ENCODE results near the gene STK39. TPM values are rescaled to one million over a fixed set of nuclear protein-coding genes. Genes with fewer than 3 reads are reported as not detected.

The STK39 gene
- total RNA-seq, 1 experiment from 2014 or later: 2.9 TPM

DNA sequence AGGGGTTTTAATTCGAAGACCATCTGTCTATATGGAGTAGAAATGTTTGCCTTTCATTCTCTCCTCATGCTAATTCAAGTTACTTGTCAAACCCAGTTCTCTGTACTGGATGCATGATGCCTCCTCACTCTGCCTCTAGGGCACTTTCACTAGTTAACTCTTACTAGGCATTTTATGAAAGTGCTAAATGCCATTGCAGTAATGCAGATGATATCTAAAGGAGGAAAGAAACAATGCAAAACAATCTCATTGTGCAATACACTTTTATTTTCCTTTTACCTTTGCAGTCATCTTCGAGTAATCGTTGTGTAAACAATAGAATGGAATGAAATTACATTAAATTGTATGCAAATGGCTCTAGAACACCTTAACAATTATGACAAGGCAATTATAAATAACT lies 293.6 kb downstream of the STK39 start:
- no peaks in the 10 kb centered on the region for H3K27me3 ChIP-seq (replicated peaks; ENCODE audit: control insufficient read depth, insufficient read depth, low read length)
- Mint-ChIP-seq H3K36me3 (ENCODE audit: insufficient read depth, unreplicated experiment) (no peaks in the 10 kb centered on the region), H3K27me3 (ENCODE audit: insufficient read depth, unreplicated experiment) (no peaks in the 10 kb centered on the region), H3K27ac (ENCODE audit: unreplicated experiment) (no peak overlapping the region), H3K4me1 (ENCODE audit: low read depth, unreplicated experiment) (no peaks in the 10 kb centered on the region), H3K4me3 (ENCODE audit: unreplicated experiment) (no peak overlapping the region), H3K9me3 (ENCODE audit: unreplicated experiment) (no peaks in the 10 kb centered on the region)
- CTCF ChIA-PET: no interaction called here
- BruUV-seq (replicated peaks): no TSS peak
- no peak for DNase-seq
- H3K4me1 ChIP-seq: 0 out of 2 replicates have a peak, but pooled peaks cover 3% of the 10 kb centered on the region
- TF ChIP-seq, protein P1, sequence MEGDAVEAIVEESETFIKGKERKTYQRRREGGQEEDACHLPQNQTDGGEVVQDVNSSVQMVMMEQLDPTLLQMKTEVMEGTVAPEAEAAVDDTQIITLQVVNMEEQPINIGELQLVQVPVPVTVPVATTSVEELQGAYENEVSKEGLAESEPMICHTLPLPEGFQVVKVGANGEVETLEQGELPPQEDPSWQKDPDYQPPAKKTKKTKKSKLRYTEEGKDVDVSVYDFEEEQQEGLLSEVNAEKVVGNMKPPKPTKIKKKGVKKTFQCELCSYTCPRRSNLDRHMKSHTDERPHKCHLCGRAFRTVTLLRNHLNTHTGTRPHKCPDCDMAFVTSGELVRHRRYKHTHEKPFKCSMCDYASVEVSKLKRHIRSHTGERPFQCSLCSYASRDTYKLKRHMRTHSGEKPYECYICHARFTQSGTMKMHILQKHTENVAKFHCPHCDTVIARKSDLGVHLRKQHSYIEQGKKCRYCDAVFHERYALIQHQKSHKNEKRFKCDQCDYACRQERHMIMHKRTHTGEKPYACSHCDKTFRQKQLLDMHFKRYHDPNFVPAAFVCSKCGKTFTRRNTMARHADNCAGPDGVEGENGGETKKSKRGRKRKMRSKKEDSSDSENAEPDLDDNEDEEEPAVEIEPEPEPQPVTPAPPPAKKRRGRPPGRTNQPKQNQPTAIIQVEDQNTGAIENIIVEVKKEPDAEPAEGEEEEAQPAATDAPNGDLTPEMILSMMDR (IDR thresholded peaks at IDR 0.05; ENCODE audit: insufficient read depth in 1 of 2, low read depth in 1 of 2, low read length in 1 of 2, severe bottlenecking in 1 of 2, unreplicated experiment in 1 of 2): no peak
- POLR2A ChIA-PET: no interaction called here
- no peaks in the 10 kb centered on the region for H3K36me3 ChIP-seq (ENCODE audit: control insufficient read depth, insufficient read depth, low read length)
- intact Hi-C loops (cut with micrococcal nuclease; ENCODE audit: unreplicated experiment): no loop called here
- H3K4me3 ChIP-seq (ENCODE audit: low read depth, low read length): no peak overlapping the region
- H3K9me3 ChIP-seq: no peaks in the 10 kb centered on the region

DNA sequence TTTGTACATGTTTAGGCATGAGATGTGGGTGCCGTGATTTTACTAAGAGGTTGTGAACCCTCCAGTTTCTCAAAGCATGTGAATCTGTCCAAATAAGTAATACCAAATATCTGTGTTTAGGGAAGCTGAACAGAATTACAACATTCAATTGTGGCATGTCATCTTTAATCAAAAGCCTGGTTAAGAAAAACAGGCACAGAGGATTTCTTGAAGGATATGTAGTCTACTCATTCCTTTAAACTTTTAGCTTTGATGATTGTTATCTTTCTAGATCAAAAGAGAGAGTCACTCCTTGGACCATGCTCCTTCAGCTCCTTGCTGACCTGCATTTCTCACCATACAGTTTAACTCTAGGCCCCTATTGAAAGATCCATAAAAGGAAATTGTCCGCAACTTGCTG lies 296.8 kb downstream of the STK39 start:
- no TSS peak for BruUV-seq (replicated peaks)
- CTCF ChIA-PET: no interaction called here
- Mint-ChIP-seq H3K27me3 (ENCODE audit: insufficient read depth, unreplicated experiment) (no peaks in the 10 kb centered on the region), H3K36me3 (ENCODE audit: insufficient read depth, unreplicated experiment) (no peaks in the 10 kb centered on the region), H3K4me1 (ENCODE audit: low read depth, unreplicated experiment) (no peaks in the 10 kb centered on the region), H3K9me3 (ENCODE audit: unreplicated experiment) (no peaks in the 10 kb centered on the region), H3K27ac (ENCODE audit: unreplicated experiment) (no peak overlapping the region), H3K4me3 (ENCODE audit: unreplicated experiment) (no peak overlapping the region)
- no peaks in the 10 kb centered on the region for H3K36me3 ChIP-seq (ENCODE audit: control insufficient read depth, insufficient read depth, low read length)
- POLR2A ChIA-PET: no interaction called here
- 0 out of 2 replicates have a peak, but pooled peaks cover 3% of the 10 kb centered on the region for H3K4me1 ChIP-seq
- TF ChIP-seq, protein P1 (IDR thresholded peaks at IDR 0.05; ENCODE audit: insufficient read depth in 1 of 2, low read depth in 1 of 2, low read length in 1 of 2, severe bottlenecking in 1 of 2, unreplicated experiment in 1 of 2): no peak
- intact Hi-C loops (cut with micrococcal nuclease; ENCODE audit: unreplicated experiment): no loop called here
- H3K4me3 ChIP-seq (ENCODE audit: low read depth, low read length): no peak overlapping the region
- no peaks in the 10 kb centered on the region for H3K27me3 ChIP-seq (replicated peaks; ENCODE audit: control insufficient read depth, insufficient read depth, low read length)
- no peaks in the 10 kb centered on the region for H3K9me3 ChIP-seq
- DNase-seq: no peak

DNA sequence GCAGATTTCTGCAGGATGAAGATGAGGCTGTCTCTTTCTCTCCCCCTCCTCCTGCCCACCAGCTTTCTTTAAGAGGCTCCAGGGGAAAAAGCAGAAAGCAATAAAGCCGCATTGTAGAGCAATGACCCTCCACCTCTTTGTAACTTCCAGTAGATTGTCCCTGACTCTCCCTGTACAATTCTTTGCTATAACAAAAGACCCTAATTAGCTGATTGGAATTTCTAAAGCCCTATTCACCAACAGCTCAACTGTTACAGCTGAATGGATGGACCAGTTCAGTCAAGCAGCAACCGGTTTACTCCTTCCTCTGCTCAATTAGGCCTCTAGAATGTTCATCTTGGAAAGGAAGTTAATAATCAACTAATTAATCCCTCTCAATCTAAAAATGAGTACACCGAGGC lies 301.0 kb downstream of the STK39 start:
- intact Hi-C loops (cut with micrococcal nuclease; ENCODE audit: unreplicated experiment): no loop called here
- no peaks in the 10 kb centered on the region for H3K36me3 Mint-ChIP-seq (ENCODE audit: insufficient read depth, unreplicated experiment)

More for the DNA sequence above, 301.0 kb downstream of the STK39 start:
- Mint-ChIP-seq H3K4me3 (ENCODE audit: unreplicated experiment) (no peak overlapping the region), H3K27me3 (ENCODE audit: insufficient read depth, unreplicated experiment) (peaks cover 5% of the 10 kb centered on the region), H3K4me1 (ENCODE audit: low read depth, unreplicated experiment) (no peaks in the 10 kb centered on the region), H3K27ac (ENCODE audit: unreplicated experiment) (no peak overlapping the region), H3K9me3 (ENCODE audit: unreplicated experiment) (no peaks in the 10 kb centered on the region)
- TF ChIP-seq, protein P1 (IDR thresholded peaks at IDR 0.05; ENCODE audit: insufficient read depth in 1 of 2, low read depth in 1 of 2, low read length in 1 of 2, severe bottlenecking in 1 of 2, unreplicated experiment in 1 of 2): no peak
- BruUV-seq (replicated peaks): no TSS peak
- Histone ChIP-seq H3K27me3 (replicated peaks; ENCODE audit: control insufficient read depth, insufficient read depth, low read length) (no peaks in the 10 kb centered on the region), H3K4me3 (ENCODE audit: low read depth, low read length) (no peak overlapping the region), H3K4me1 (0 out of 2 replicates have a peak, but pooled peaks cover 3% of the 10 kb centered on the region), H3K36me3 (ENCODE audit: control insufficient read depth, insufficient read depth, low read length) (no peaks in the 10 kb centered on the region), H3K9me3 (no peaks in the 10 kb centered on the region)
- no peak for DNase-seq
- ChIA-PET CTCF (no interaction called here), POLR2A (no interaction called here)

Measured in Caco-2 (cell line).